ENCODE results near the gene TATDN2. TPM values are rescaled to one million over a fixed set of nuclear protein-coding genes. Genes with fewer than 3 reads are reported as not detected.

The TATDN2 gene
- total and polyA plus RNA-seq, 4 donors: 12.0 to 32.9 (median 23.8) TPM

GRCh38 chr3:10213156-10213792 is 35.0 kb upstream of the TATDN2 start:
- ATAC-seq (ENCODE audit: insufficient read depth, low FRiP score): no peak
- no peak for DNase-seq
- TF ChIP-seq, protein P1, sequence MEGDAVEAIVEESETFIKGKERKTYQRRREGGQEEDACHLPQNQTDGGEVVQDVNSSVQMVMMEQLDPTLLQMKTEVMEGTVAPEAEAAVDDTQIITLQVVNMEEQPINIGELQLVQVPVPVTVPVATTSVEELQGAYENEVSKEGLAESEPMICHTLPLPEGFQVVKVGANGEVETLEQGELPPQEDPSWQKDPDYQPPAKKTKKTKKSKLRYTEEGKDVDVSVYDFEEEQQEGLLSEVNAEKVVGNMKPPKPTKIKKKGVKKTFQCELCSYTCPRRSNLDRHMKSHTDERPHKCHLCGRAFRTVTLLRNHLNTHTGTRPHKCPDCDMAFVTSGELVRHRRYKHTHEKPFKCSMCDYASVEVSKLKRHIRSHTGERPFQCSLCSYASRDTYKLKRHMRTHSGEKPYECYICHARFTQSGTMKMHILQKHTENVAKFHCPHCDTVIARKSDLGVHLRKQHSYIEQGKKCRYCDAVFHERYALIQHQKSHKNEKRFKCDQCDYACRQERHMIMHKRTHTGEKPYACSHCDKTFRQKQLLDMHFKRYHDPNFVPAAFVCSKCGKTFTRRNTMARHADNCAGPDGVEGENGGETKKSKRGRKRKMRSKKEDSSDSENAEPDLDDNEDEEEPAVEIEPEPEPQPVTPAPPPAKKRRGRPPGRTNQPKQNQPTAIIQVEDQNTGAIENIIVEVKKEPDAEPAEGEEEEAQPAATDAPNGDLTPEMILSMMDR (IDR thresholded peaks at IDR 0.05; ENCODE audit: control extremely low read depth, extremely low read depth): no peak
- Histone ChIP-seq H3K4me1 (ENCODE audit: control insufficient read depth in 5 of 5, insufficient read depth in 5 of 5, low read length in 5 of 5) (no peaks in the 10 kb centered on the region), H3K36me3 (ENCODE audit: control insufficient read depth in 4 of 4, insufficient read depth in 4 of 4, low read length in 4 of 4) (peaks cover 0 to 13% (median under 1%) of the 10 kb centered on the region in 4 donors), H3K9ac (ENCODE audit: insufficient read depth in 1 of 2, low read length in 2 of 2) (no peak overlapping the region), H3K27me3 (ENCODE audit: control insufficient read depth in 3 of 3, insufficient read depth in 3 of 3, low read length in 2 of 3) (no peaks in the 10 kb centered on the region), H3K9me3 (ENCODE audit: control insufficient read depth in 4 of 4, insufficient read depth in 3 of 4, low read length in 3 of 4) (peaks cover 0 to 4% (median 0%) of the 10 kb centered on the region in 4 donors), H3K4me3 (no peak overlapping the region), H3K27ac (ENCODE audit: low read depth in 1 of 2, low read length in 1 of 2) (no peak overlapping the region)
- WGBS, 2 donors: 84 to 86% methylated on average over 9 of the region's 9 CpGs

DNA sequence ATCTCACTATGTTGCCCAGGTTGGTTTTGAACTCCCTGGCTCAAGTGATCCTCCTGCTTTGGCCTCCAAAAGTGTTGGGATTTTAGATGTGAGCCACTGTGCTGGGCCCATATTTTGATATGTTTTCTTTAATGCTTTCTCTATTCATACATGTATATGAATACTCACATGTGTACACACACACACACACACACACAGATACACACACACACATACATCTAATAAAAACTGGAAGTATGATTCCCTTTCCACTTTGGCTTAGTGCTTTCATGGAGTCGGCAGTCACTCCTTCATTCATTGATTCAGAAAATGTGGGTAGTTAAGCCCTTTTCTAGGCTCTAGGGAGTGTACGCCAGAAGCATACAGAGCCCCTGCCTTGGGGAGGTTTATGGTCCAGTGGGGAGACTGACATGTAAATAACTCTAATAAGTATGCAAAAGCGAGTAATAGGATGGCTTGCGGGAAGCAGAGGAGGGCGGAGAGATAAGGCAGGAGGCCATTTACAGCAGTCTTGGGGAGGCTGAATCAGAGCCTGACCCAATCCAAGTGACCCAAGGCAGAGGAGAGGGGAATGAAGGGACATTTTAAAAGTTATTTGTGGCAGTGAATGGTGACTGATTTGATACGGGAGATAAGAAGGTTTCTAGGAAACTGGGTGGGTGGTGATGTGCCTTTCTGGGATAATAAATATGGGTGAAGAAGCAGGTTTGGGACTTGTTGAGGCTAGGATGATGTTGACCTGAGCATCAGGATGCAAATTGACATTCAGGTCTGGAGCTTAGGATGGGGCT is 32.5 kb upstream of the TATDN2 start:
- H3K27me3 ChIP-seq (ENCODE audit: control insufficient read depth in 3 of 3, insufficient read depth in 3 of 3, low read length in 2 of 3): no peaks in the 10 kb centered on the region
- no peak overlapping the region for H3K4me3 ChIP-seq
- 92 to 93% methylated on average over 6 of the region's 6 CpGs for WGBS, 2 donors
- H3K27ac ChIP-seq (ENCODE audit: low read depth in 1 of 2, low read length in 1 of 2): no peak overlapping the region
- TF ChIP-seq, protein P1 (IDR thresholded peaks at IDR 0.05; ENCODE audit: control extremely low read depth, extremely low read depth): no peak
- DNase-seq: no peak
- peaks cover 0 to 8% (median under 1%) of the 10 kb centered on the region in 4 donors for H3K36me3 ChIP-seq (ENCODE audit: control insufficient read depth in 4 of 4, insufficient read depth in 4 of 4, low read length in 4 of 4)
- H3K9ac ChIP-seq (ENCODE audit: insufficient read depth in 1 of 2, low read length in 2 of 2): no peak overlapping the region
- H3K9me3 ChIP-seq (ENCODE audit: control insufficient read depth in 4 of 4, insufficient read depth in 3 of 4, low read length in 3 of 4): peaks cover 0 to 4% (median 0%) of the 10 kb centered on the region in 4 donors
- no peaks in the 10 kb centered on the region for H3K4me1 ChIP-seq (ENCODE audit: control insufficient read depth in 5 of 5, insufficient read depth in 5 of 5, low read length in 5 of 5)
- no peak for ATAC-seq (ENCODE audit: insufficient read depth, low FRiP score)

DNA sequence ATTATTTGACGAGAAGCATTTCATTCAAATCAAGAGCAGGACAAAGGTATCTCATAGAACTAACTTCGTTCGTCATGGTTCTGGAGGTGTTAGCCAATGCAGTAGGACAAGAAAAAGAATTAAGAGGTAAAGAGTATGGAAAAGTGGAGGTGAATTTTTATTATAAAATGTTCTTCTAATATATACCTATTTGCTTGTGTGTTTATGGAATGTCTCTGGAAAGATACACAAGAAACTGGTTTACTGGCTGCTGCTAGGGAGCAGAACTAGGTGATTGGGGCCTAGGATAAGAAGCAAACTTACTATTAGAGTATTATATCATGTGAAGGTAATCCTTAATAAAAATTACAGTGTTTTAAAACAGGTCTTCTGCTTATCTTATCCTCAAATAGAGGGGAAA is 30.9 kb upstream of the TATDN2 start:
- peaks cover 0 to 3% (median 0%) of the 10 kb centered on the region in 5 donors for H3K4me1 ChIP-seq (ENCODE audit: control insufficient read depth in 5 of 5, insufficient read depth in 5 of 5, low read length in 5 of 5)
- TF ChIP-seq, protein P1 (IDR thresholded peaks at IDR 0.05; ENCODE audit: control extremely low read depth, extremely low read depth): no peak
- no peak for DNase-seq
- H3K4me3 ChIP-seq: no peak overlapping the region
- WGBS, 2 donors: 98% methylated on average over 3 of the region's 3 CpGs
- peaks cover 0 to 4% (median 0%) of the 10 kb centered on the region in 4 donors for H3K9me3 ChIP-seq (ENCODE audit: control insufficient read depth in 4 of 4, insufficient read depth in 3 of 4, low read length in 3 of 4)
- ATAC-seq (ENCODE audit: insufficient read depth, low FRiP score): no peak
- no peak overlapping the region for H3K9ac ChIP-seq (ENCODE audit: insufficient read depth in 1 of 2, low read length in 2 of 2)
- no peaks in the 10 kb centered on the region for H3K27me3 ChIP-seq (ENCODE audit: control insufficient read depth in 3 of 3, insufficient read depth in 3 of 3, low read length in 2 of 3)
- H3K36me3 ChIP-seq (ENCODE audit: control insufficient read depth in 4 of 4, insufficient read depth in 4 of 4, low read length in 4 of 4): peaks cover 0 to 12% (median under 1%) of the 10 kb centered on the region in 4 donors
- no peak overlapping the region for H3K27ac ChIP-seq (ENCODE audit: low read depth in 1 of 2, low read length in 1 of 2)
